IMR-90 (cell line): ENCODE results near the gene FBXW2. TPM values are rescaled to one million over a fixed set of nuclear protein-coding genes. Genes with fewer than 3 reads are reported as not detected.

Experiments
- ATAC-seq: fragments of 200-7000 bp; cut with Tn5 transposase; 2 replicates; pipeline ENCODE4 v1.9.1; 2020; ENCODE audit warnings: low read depth, mild to moderate bottlenecking, moderate library complexity
- BruUV-seq: library from RNA; stranded (reverse); fragments of 400-500 nt; replicated peaks from 2 replicates; lab custom pipeline; 2021; lab: Mats Ljungman, UMichigan
- CTCF ChIA-PET: fragments of 300-600 bp; formaldehyde crosslinking; extraction: SDS; loops from one replicate; lab custom pipeline; 2021; ENCODE audit warnings: antibody characterized with exemption; lab: Yijun Ruan, JAX
- POLR2A ChIA-PET: fragments of 300-600 bp; sonication (Branson Sonifier 250); formaldehyde crosslinking; loops from one replicate; lab custom pipeline; 2022; ENCODE audit warnings: antibody characterized with exemption; ENCODE audit not compliant: unreplicated experiment; lab: Charles Lee
- DNase-seq: peaks from one replicate; pipeline ENCODE4 v3.0.0; 2013
- H2AFZ ChIP-seq: replicated peaks from 2 replicates; pipeline ENCODE3; 2013; ENCODE audit warnings: low read length, mild to moderate bottlenecking; ENCODE audit not compliant: poor library complexity
- H2AK5ac ChIP-seq: 2 replicates; pipeline ENCODE4 v1.6.1; 2013; ENCODE audit warnings: low read depth, low read length, inconsistent platforms
- H2AK9ac ChIP-seq: replicated peaks from 2 replicates; pipeline ENCODE3; 2013; ENCODE audit warnings: mild to moderate bottlenecking, low read depth, low read length, moderate library complexity; ENCODE audit not compliant: poor library complexity
- H2BK120ac ChIP-seq: 2 replicates; pipeline ENCODE4 v1.6.1; 2013; ENCODE audit warnings: low read depth, low read length, inconsistent platforms
- H2BK15ac ChIP-seq: 3 replicates; pipeline ENCODE4 v1.6.1; 2013; ENCODE audit warnings: low read depth, low read length, inconsistent platforms
- H2BK20ac ChIP-seq: 2 replicates; pipeline ENCODE4 v1.6.1; 2013; ENCODE audit warnings: low read depth, mild to moderate bottlenecking, inconsistent platforms, low read length, moderate library complexity
- H2BK5ac ChIP-seq: 2 replicates; pipeline ENCODE4 v1.6.1; 2013; ENCODE audit warnings: mild to moderate bottlenecking, low read depth, low read length, inconsistent platforms; ENCODE audit not compliant: poor library complexity, severe bottlenecking
- H3K14ac ChIP-seq: replicated peaks from 2 replicates; pipeline ENCODE4 v1.6.1; 2013; ENCODE audit warnings: low read depth, low read length, inconsistent platforms
- H3K18ac ChIP-seq: 2 replicates; pipeline ENCODE4 v1.6.1; 2013; ENCODE audit warnings: low read depth, low read length, control low read depth
- H3K23ac ChIP-seq: 2 replicates; pipeline ENCODE4 v1.6.1; 2013; ENCODE audit warnings: low read depth, low read length, inconsistent platforms
- H3K27ac ChIP-seq: 2 replicates; pipeline ENCODE4 v1.5.1; 2013; ENCODE audit warnings: mild to moderate bottlenecking, control low read depth, low read length; ENCODE audit not compliant: insufficient read depth
- H3K27me3 ChIP-seq: 2 replicates; pipeline ENCODE4 v1.6.1; 2013; ENCODE audit warnings: low read length; ENCODE audit not compliant: control insufficient read depth, insufficient read depth
- H3K36me3 ChIP-seq: 2 replicates; pipeline ENCODE4 v1.6.1; 2013; ENCODE audit warnings: low read length, mixed read lengths; ENCODE audit not compliant: control insufficient read depth, insufficient read depth
- H3K4ac ChIP-seq: 2 replicates; pipeline ENCODE4 v1.6.1; 2013; ENCODE audit warnings: low read depth, low read length, inconsistent platforms
- H3K4me1 ChIP-seq: 2 replicates; pipeline ENCODE4 v1.6.1; 2013; ENCODE audit warnings: low read length, mixed read lengths; ENCODE audit not compliant: control insufficient read depth, insufficient read depth
- H3K4me2 ChIP-seq: 2 replicates; pipeline ENCODE4 v1.6.1; 2013; ENCODE audit warnings: low read depth, mild to moderate bottlenecking, control low read depth, low read length, moderate library complexity
- H3K4me3 ChIP-seq: 2 replicates; pipeline ENCODE4 v1.5.1; 2013; ENCODE audit warnings: low read depth, mild to moderate bottlenecking, control low read depth, low read length, moderate library complexity; ENCODE audit not compliant: insufficient read depth
- H3K56ac ChIP-seq: 2 replicates; pipeline ENCODE4 v1.6.1; 2013; ENCODE audit warnings: low read length, inconsistent platforms; ENCODE audit not compliant: insufficient read depth; ENCODE audit errors: extremely low read depth
- H3K79me1 ChIP-seq, 2 experiments: 2 replicates each; pipeline ENCODE4 v1.6.1; 2013; ENCODE audit warnings: low read length in 2 of 2, inconsistent platforms in 1 of 2, low read depth in 1 of 2
- H3K9ac ChIP-seq: 2 replicates; pipeline ENCODE4 v1.6.1; 2013; ENCODE audit warnings: low read depth, low read length, control low read depth
- H3K9me1 ChIP-seq: 2 replicates; pipeline ENCODE4 v1.6.1; 2013; ENCODE audit warnings: low read length, inconsistent platforms; ENCODE audit not compliant: insufficient read depth
- H3K9me3 ChIP-seq: 2 replicates; pipeline ENCODE4 v1.6.1; 2013; ENCODE audit warnings: low read length; ENCODE audit not compliant: control insufficient read depth, insufficient read depth
- H4K20me1 ChIP-seq: 2 replicates; pipeline ENCODE4 v1.6.1; 2013; ENCODE audit warnings: low read length, inconsistent platforms; ENCODE audit not compliant: insufficient read depth
- H4K5ac ChIP-seq: 2 replicates; pipeline ENCODE4 v1.6.1; 2013; ENCODE audit warnings: mild to moderate bottlenecking, low read depth, low read length, control low read depth
- H4K8ac ChIP-seq, 2 experiments: 2 replicates each; pipeline ENCODE4 v1.6.1; 2013; ENCODE audit warnings: low read depth in 2 of 2, low read length in 2 of 2, control low read depth in 1 of 2, inconsistent platforms in 1 of 2
- H4K91ac ChIP-seq: 2 replicates; pipeline ENCODE4 v1.6.1; 2013; ENCODE audit warnings: low read depth, low read length, inconsistent platforms; ENCODE audit not compliant: insufficient read depth
- CHD1 ChIP-seq: IDR thresholded peaks from 2 replicates; pipeline ENCODE4 v1.6.1; 2012; ENCODE audit warnings: low read depth, low read length, improper control_type of control experiment
- MAFK ChIP-seq: IDR thresholded peaks from 2 replicates; pipeline ENCODE4 v1.6.1; 2012; ENCODE audit warnings: low read depth, low read length, improper control_type of control experiment
- WGBS, 2 experiments: methylation state at CpG; one replicate each; pipeline versions ENCODE4 v1.1.5 to v1.1.7; 2013; ENCODE audit warnings: missing lambda C conversion rate in 2 of 2; ENCODE audit not compliant: insufficient read length in 1 of 2; ENCODE audit errors: extremely low coverage in 2 of 2; 5-methylcytosine and 5-hydroxymethylcytosine counted together
- dilution Hi-C: fragments of 300-500 bp; cut with HindIII; formaldehyde crosslinking; loops from one replicate; pipeline ENCODE4 v1.14.3; 2018; ENCODE audit warnings: low sequenced_read_pairs; ENCODE audit not compliant: unreplicated experiment
- in situ Hi-C: fragments of 300-500 bp; cut with MboI; formaldehyde crosslinking; loops from 3 replicates; pipeline ENCODE4 v1.14.3; 2019; ENCODE audit warnings: low sequenced_read_pairs, inconsistent platforms, mixed read lengths
- intact Hi-C: fragments of 100-400 bp; cut with micrococcal nuclease; formaldehyde crosslinking; loops from 2 replicates; pipeline ENCODE4 v1.10.0; 2022
- polyA plus RNA-seq, 3 experiments: library from polyadenylated mRNA; depleted of rRNA; stranded (reverse); fragments of >200 nt; gene quantifications; 2 replicates each; pipeline ENCODE4 v1.2.3, GENCODE V29; 2012; ENCODE audit warnings: low replicate concordance in 1 of 3
- total RNA-seq: library from RNA; depleted of rRNA; stranded (reverse); fragments of >200 nt; gene quantifications from 2 replicates; pipeline ENCODE4 v1.2.3, GENCODE V29; 2012

Gene FBXW2
- total and polyA plus RNA-seq, 2 of the 4 experiments (the other 2 are of a cell fraction): 27.1 to 43.5 TPM

DNA sequence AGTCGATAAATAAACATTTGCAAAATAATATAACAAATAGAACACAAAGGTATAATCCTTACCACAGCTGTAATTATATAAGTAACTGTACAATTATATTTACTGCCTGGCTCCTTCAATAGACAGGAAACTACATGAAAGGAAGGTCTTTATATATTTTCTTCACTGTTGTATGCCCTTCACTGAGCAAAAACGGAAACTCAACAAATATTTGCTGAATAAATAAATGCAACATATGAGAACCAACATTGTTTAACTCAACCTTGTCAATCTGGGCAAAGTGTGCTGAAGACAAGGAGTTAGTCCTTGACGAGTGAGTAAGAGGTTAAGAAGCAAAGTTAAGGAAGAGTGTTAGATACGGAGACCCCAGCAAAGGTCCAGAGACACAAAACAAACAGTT lies 26.9 kb upstream of the FBXW2 start:
- dilution Hi-C loops: no loop called here
- Histone ChIP-seq H3K9me1 (no peaks in the 10 kb centered on the region), H3K9ac (no peak overlapping the region), H3K56ac (no peak overlapping the region), H2BK120ac (no peak overlapping the region), H2BK20ac (no peak overlapping the region), H3K18ac (no peak overlapping the region), H3K79me1 (no peaks in the 10 kb centered on the region), H4K5ac (no peak overlapping the region), H3K14ac (no peak overlapping the region), H3K36me3 (peaks cover 33% of the 10 kb centered on the region), H2AK9ac (no peak overlapping the region), H2AFZ (no peak overlapping the region), H4K8ac (no peak overlapping the region), H3K4ac (no peak overlapping the region), H2BK5ac (no peak overlapping the region), H3K4me2 (no peak overlapping the region), H3K27ac (no peak overlapping the region), H3K4me1 (no peaks in the 10 kb centered on the region), H3K4me3 (no peak overlapping the region), H4K91ac (no peak overlapping the region), H2AK5ac (no peak overlapping the region), H3K27me3 (no peaks in the 10 kb centered on the region), H3K9me3 (no peaks in the 10 kb centered on the region), H2BK15ac (no peak overlapping the region), H3K23ac (no peak overlapping the region), H4K20me1 (no peaks in the 10 kb centered on the region)
- no peak for ATAC-seq
- no TSS peak for BruUV-seq
- CTCF ChIA-PET: no interaction called here
- POLR2A ChIA-PET: no interaction called here
- no CpG with 5 or more reads among the region's 4 CpGs for WGBS, 2 experiments
- TF ChIP-seq MAFK (no peak), CHD1 (no peak)
- in situ Hi-C loops: no loop called here
- intact Hi-C loops: no loop called here
- DNase-seq: no peak
